Right renal pelvis (tissue), 4 donors: ENCODE measurements around the gene LSM14A. TPM values are rescaled to one million over a fixed set of nuclear protein-coding genes. Genes with fewer than 3 reads are reported as not detected.
"Not testable (repeated sequence)": the region's sequence is repeated elsewhere in the genome, so short reads cannot be mapped to it uniquely, and the experiment has no call there.

Experiments
- DNase-seq, 4 donors: peaks; one replicate each; pipeline ENCODE4 v3.0.0-alpha.2; 2013; ENCODE audit warnings: low read depth in 4 of 4, low spot score in 3 of 4, missing footprints in 1 of 4
- polyA plus RNA-seq, 4 donors: library from polyadenylated mRNA; unstranded; fragments of 120-200 nt; gene quantifications; one replicate each; pipeline ENCODE4 v1.2.1, GENCODE V29; 2013; ENCODE audit not compliant: insufficient read length in 4 of 4

LSM14A gene
- polyA plus RNA-seq = 100 to 1,000 TPM; 165 to 190 (median 185) TPM

DNA sequence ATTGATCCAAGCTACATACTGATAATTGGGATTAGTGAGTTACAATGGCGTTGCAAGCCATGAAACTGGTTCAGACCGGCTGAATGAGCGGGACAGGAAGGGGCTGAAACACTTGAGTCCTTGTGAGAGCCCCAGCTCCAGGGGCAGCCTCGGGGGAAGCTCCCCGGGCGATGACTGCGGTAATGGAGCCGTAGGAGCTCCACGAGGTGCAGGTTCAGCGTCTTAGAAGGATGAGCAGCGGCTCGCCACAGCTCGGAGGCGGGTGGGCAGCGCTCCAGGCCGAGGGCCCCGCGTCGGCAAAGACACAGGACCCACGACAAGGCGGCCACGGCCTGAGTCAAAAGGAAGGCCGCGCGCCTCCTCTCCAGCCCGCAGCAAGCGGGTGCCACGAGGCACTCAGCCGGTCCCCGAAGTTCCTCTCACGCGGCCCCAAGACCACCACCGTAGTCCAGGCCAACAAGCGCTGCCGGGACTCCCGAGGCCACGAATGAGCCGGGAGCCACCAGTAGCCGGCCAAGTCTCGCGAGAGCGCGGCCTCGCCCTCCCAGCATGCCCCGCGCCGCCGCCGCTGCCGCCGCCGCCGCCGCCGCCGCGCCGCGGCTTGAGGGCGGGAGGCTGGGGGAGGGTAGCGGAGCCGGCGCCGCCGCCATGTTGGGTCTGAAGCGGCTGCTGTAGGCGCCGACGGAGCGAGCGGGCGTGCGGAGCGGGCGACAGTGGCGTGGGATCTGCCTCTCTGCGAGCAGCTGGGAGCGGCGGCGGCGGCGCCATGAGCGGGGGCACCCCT lies at the start of gene LSM14A:
Gene LSM14A, plus strand, starts transcription at position 628 of the 784 bp plus-strand sequence. Its CDS starts 139 bp downstream, at position 767.
- peak; percentile 80 to 87 (median 81) for DNase-seq

DNA sequence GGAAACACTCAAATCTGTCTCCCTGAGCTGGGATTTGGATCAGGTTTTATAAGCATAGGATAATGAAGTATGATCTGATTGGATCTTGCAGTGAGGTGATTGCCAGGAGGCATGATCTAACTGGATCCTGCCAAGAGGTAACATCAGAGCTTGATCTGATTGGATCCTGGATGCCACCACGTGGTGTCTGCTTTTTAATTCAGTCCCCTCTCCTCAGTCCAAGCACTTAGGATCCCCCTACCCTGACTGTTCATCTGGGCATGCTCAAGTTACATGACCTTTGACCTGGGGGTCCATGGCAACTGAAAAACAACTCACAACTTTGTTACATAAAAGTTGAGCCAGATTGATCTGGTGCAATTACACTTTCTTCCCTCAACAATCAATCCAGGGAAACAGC lies 47.5 kb upstream of the LSM14A start:
- DNase-seq = no peak

DNA sequence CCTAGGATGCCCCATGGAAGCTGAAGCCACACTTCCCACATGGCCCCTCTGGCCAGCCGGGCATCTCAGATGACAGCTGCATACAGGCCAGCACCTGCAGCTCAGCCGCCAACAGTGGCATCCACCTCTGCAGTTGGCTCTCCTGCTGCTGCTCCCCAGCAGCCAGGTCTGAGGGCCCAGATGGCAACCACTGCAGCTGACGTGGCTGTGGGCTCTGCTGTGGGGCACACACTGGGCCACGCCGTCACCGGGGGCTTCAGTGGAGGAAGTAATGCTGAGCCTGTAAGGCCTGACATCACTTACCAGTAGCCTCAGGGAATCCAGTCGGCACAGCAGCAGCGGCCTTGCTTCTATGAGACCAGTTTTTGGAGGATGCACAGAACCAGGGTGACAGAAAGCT lies 45.3 kb upstream of the LSM14A start:
- DNase-seq = no peak

DNA sequence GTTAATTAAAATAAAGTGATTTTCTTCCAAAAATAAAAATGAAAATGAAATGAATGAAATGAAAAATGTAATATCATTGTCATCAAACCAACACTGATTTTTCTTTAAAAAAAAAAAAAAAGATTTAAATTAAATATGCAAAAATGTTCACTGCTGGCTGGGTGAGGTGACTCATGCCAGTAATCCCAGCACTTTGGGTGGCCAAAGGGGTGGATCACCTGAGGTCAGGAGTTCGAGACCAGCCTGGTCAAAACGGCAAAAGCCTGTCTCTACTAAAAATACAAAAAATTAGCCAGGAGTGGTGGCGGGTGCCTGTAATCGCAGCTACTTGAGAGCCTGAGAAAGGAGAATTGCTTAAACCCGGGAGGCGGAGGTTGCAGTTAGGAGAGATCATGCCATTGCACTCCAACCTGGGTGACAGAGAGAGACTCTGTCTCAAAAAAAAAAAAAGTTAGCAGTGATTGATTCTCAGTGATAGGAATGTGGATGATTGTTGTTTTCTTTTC lies 44.6 kb upstream of the LSM14A start:
- no peak for DNase-seq

DNA sequence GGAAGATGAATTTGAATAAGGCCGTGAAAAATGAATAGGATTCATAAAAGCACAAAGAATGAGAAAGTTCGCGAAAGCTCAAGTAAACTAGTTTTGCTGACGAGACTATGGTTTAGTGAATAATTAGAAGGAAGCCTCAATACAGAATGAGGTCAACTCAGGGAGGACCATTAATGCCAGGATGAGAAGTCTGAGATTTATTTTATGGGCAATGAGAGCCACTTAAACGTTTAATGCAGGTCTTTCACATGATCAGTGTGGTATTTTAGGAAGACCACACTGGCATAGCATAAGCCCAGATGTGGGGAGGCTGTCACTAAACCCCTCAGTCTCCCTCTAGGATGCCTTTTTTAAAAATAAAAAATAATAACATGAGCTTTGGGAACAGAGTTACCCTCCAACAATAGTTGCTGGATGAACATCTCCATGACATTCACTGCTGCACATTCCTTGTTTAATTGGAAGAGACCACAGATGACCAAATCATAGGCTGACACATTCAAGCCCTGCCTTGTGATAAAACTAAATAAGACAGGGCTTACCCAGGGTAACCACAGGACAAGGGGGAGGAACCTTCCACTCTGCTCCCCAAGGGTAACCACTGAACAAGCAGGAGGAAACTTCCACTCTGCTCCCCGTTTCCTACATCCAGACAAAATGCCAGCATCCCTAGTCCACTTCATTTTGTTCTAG lies 43.6 kb upstream of the LSM14A start:
- no peak for DNase-seq

DNA sequence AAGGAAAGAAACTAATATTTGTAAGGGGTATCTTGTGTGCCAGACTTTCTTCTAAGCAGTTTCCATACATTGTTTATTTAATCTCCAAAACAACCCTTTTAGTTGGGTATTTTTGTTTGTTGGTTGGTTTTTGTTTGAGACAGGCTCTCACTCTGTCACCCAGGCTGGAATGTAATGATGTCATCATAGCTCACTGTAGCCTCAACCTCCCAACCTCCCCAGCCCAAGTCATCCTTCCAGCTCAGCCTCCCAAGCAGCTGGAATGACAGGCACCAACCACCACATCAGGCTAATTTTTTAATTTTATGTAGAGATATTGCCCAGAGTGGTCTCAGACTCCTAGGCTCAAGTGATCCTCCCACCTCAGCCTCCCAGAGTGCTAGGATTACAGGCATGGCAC lies 41.2 kb upstream of the LSM14A start:
- no peak for DNase-seq

DNA sequence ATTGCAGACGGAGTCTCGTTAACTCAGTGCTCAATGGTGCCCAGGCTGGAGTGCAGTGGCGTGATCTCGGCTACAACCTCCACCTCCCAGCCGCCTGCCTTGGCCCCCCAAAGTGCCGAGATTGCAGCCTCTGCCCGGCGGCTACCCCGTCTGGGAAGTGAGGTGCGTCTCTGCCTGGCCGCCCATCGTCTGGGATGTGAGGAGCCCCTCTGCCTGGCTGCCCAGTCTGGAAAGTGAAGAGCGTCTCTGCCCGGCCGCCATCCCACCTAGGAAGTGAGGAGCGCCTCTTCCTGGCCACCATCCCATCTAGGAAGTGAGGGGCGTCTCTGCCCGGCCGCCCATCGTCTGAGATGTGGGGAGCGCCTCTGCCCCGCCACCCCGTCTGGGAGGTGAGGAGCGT lies 40.2 kb upstream of the LSM14A start:
- not testable (repeated sequence) for DNase-seq

DNA sequence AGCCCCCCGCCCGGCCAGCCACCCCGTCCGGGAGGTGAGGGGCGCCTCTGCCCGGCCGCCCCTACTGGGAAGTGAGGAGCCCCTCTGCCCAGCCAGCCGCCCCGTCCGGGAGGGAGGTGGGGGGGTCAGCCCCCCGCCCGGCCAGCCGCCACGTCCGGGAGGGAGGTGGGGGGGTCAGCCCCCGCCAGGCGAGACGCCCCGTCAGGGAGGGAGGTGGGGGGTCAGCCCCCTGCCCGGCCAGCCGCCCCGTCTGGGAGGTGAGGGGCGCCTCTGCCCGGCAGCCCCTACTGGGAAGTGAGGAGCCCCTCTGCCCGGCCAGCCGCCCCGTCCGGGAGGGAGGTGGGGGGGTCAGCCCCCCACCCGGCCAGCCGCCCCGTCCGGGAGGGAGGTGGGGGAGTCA lies 39.6 kb upstream of the LSM14A start:
- DNase-seq = not testable (repeated sequence)

DNA sequence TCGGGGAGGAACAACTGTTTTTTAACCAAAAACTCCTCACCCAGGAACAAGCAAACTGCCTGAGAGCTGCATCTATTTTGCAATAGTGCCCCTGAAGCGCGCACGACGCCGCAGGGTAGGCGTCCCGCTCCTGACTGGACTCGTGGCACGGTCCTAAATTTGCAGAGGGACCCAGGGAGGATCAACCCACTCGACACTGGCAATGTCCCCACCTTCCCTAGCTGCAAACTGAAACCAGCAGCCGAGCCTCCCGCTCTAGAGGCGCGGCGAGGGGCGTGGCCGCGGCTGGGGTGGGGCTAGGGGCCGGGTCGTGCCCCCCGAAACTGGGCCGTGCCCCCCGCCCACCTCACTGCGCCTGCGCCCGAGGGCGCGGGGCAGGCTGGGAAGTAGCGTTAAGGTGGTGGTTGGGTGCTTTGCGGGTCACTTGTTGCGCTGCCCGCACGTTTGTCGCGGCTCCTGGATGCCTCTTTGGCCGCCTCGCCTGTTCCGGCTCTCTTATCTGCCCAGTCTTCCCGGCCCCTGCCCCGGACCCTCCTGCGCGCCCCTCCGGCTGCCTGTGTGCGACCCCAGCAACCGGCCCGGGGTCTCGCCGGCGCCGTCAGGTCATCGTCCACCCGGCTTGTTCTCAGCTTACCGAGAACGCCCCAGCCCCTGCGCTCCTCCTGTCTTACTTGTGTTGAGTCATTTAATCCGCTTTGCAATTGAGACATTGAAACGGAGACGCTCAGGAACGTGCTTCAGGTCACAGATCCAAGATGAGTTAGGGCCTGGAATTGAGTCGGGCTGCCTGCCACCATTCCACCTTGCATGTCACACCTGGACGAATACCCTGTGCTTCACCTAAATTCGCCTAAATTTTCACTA lies 37.9 kb upstream of the LSM14A start:
- DNase-seq = peak; percentile 69 to 81 (median 76)

DNA sequence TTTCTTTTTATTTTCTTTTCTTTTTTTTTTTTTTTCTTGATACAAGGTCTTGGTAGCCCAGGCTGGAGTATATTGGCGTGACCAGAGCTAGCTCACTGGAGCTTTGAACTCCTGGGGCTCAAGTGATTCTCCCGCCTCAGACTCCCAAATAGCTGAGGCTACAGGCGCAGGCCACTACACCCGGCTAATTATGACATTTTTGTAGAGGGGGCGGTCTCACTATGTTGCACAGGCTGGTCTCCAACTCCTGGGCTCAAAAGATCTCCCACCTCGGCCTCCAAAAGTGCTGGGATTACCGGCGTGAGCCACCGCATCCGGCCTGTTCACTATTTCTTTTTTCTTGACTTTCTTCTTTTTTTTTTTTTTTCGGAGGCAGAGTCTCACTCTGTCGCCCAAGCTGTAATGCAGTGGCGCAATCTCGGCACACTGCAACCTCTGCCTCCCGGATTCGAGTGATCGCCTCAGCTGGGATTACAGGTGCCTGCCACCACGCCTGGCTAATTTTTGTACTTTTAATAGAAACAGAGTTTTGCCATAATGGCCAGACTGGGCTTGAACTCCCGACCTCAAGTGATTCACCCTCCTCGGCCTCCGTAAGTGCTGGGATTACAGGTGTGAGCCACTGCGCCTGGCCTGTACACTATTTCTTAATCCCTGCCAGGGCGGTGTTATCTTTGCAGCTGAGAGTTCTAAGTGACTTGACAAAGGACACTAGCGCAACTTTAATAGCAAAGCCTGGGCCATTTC lies 37.1 kb upstream of the LSM14A start:
- no peak for DNase-seq

DNA sequence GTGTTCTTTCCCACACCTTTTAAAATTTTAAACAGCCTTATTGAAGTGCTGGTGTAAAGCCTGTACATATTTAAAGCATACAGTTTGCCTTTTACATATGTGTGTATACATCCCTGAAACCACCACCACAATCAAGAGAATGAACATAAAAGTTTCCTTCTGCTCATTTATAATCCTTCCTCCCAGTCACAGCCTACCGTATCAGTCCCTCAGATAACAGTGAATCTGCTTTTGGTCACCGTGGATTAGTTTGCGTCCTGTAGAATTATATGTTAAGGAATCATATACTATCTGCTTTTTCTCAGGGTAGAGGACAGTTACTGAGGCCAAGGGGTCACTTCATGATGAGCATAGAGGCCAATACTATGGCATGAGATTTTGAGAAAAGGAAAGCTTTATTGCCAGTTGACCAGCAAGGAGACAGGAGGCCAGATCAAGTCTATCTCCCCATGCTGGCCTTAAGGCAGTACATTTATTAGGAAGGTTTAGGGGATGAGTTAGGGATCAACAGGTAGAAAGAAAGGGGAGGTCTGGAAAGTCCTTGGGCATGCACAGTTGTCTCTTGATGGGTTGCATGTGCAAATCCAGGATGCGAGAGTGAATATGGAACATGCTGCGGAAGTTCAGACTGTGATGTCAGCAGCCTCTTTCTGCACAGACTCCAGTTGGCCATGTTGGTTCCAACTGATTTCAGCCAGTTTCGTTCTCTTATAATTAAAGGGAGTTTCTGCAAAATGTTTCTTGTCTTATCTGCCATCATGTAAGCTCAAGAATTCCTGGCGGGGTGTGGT lies 36.3 kb upstream of the LSM14A start:
- no peak for DNase-seq

DNA sequence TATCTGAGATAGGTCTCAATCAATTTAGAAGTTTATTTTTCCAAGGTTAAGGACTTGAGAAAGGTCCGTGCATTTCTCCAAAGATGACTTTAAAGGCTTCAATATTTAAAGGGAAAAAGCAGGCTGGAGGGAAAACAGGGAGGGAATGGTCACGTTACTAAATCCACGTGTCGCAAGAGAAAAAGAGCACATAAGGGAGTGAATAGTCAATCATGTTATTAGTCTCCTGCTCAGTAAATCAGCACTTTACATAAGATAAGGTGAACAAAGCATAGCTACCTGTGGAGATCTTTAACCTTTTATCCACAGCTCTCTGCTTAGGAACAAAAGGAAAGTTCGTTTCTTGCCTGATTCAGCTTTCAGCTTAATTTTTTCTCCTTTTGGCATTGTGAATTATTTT lies 31.3 kb upstream of the LSM14A start:
- DNase-seq = no peak

DNA sequence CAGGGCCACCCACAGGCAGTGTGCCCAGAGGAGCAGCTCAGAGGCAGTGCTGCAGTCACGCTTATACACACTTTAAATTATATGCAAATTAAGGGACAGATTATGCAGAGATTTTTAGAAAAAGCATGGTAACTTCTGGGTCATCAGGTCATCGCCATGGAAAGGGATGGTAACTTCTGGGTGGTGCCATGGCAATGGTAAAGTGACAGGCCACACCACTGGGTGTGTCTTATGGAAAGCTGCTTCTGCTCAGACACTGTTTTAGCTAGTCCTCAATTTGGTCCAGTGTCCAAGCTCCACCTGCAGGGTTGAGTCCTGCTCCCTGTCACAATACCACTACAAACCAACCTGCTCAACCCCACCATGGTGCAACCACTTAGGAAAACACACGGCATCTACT lies 29.9 kb upstream of the LSM14A start:
- no peak for DNase-seq

DNA sequence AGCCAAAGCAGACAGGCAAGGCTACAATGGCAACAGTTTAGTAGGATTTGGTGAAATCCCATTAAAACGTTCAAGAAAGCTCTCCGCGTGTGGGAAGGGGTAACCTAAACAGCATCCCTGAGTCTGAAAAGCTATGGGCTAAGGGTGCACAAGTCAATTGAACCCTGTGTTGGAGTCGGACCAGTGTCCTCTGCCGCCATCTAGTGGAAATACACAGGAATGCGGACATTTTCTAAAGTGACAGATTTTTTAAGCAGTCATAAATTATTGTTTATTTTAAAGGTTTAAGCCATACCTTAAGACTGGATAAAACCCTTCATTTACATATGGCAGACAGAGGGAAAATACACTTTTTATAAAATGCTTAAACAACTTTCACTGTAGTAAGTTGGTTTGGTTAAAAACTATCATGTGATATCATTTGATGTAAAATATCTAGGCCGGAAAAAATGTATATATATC lies 26.5 kb upstream of the LSM14A start:
- peak in 3 of 4 donors; percentile 36 to 49 (median 48) for DNase-seq

DNA sequence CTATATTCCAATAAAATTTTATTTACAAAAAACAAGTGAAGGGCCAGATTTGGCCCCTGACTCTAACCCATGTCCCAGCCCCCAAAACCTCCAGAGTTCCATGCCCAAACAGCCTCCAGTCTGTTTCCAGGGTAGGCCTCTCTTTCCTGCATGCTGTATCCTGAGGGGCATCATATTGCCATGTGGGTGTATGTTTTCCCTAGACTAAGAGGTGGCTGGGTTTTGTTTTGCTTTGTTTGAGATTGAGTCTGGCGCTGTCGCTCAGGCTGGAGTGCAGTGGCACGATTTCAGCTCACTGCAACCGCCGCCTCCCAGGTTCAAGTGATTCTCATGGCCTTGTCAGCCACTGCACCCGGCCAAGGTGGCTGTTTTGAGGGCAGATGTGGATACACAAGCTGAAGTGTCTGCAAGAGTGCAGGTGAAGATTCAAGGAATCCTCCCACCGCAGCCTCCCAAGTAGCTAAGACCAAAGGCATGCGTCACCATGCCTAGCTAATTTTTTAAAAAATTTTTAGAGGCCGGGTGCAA lies 23.6 kb upstream of the LSM14A start:
- no peak for DNase-seq

DNA sequence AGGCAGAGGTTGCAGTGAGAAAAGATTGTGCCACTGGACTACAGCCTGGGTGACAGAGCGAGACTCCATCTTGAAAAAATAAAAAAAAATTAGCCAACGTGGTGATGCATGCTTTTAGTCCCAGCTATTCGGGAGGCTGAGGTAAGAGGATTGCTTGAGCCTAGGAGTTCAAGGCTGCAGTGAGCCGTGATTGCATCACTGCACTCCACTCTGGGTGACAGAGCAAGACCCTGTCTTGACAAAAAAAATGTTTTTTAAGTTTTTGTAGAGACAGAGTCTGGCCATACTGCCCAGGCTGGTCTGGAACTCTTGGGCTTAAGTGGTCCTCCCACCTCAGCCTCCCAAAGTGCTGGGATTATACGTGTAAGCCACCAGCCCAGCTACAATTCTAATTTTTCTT lies 22.4 kb upstream of the LSM14A start:
- no peak for DNase-seq

DNA sequence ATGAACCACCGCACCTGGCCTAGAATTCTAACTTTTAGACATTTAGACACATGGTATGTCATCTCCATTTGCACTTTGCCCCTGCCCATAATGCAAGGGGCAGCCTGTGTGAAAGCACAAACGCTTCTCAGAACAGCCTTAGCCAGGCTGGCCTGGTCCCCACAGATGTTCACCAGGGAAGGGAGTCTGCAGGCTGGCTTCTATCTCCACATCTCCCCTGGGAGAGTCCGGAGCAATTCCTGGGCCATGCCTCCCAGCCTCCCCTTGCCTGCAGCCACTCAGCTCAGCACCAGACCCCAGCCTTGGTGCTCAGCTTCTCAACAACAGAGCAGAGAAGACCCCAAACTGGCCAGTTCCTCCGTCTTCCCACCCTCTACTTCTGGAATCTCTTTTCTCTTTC lies 21.7 kb upstream of the LSM14A start:
- DNase-seq = no peak

DNA sequence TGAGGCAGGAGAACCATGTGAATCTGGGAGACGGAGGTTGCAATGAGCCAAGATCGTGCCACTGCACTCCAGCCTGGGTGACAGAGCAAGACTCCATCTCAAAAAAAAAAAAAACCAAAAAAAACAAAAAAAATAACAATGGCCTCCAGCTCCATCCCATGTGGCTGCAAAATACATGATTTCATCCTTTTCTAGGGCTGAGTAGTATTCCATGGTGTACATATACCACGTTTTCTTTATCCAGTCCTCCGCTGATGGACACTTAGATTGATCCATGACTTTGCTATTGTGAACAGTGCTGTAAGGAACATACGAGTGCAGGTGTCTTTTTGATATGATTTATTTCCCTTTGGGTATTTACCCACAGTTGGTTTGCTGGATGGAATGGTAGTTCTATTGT lies 20.9 kb upstream of the LSM14A start:
- DNase-seq = no peak

DNA sequence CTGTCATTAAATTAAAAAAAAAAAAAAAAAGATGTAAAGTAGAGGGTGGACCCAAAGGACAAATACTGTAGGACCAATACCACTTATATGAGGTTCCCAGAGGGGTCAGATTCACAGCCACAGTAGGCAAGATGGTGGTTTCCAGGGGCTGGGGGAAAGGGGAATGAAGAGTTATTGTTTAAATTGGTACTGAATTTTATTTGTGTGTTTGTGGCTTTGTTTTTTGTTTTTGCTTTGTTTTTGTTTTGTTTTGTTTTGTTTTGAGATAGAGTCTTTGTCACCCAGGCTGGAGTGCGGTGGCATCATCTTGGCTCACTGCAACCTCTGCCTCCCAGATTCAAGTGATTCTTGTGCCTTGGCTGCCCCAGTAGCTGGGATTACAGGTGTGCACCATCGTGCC lies 17.9 kb upstream of the LSM14A start:
- DNase-seq = no peak
